SK-N-SH treated with all-trans-retinoic acid at 6 μM for 48 hours (cell line): ENCODE measurements around the gene HOXC9.

Source experiments
- ATAC-seq: fragments of 200-7000 bp; cut with Tn5 transposase; 3 replicates; pipeline ENCODE4 v1.9.1; 2020; ENCODE audit warnings: mild to moderate bottlenecking, moderate library complexity
- ARNTL ChIP-seq: fragments of 450-650 bp; formaldehyde crosslinking; IDR thresholded peaks from 2 replicates; pipeline ENCODE4 v1.5.0; 2020; ENCODE audit warnings: low read depth, mild to moderate bottlenecking, moderate library complexity, borderline replicate concordance
- BACH2 ChIP-seq: fragments of 250-450 bp; sonication (Bioruptor Pico); IDR thresholded peaks from 2 replicates; pipeline ENCODE4 v1.9.0; 2021; ENCODE audit warnings: mild to moderate bottlenecking, borderline replicate concordance
- CREB5 ChIP-seq: fragments of 250-450 bp; sonication (Bioruptor Pico); IDR thresholded peaks from 2 replicates; pipeline ENCODE4 v1.5.1; 2020; ENCODE audit warnings: low read depth, mild to moderate bottlenecking, moderate library complexity
- CSDC2 ChIP-seq: fragments of 250-450 bp; sonication (Bioruptor Pico); IDR thresholded peaks from 2 replicates; pipeline ENCODE4 v1.5.0; 2020; ENCODE audit warnings: mild to moderate bottlenecking, moderate library complexity
- ESRRG ChIP-seq: fragments of 250-450 bp; sonication (Bioruptor Pico); IDR thresholded peaks from 2 replicates; pipeline ENCODE4 v1.6.1; 2021; ENCODE audit warnings: mild to moderate bottlenecking
- GLIS3 ChIP-seq: fragments of 250-450 bp; sonication (Bioruptor Pico); IDR thresholded peaks from 2 replicates; pipeline ENCODE4 v1.5.0; 2020; ENCODE audit warnings: mild to moderate bottlenecking, moderate library complexity
- ISL1 ChIP-seq: fragments of 250-450 bp; sonication (Bioruptor Pico); IDR thresholded peaks from 2 replicates; pipeline ENCODE4 v2.1.2; 2022; ENCODE audit warnings: mild to moderate bottlenecking, moderate library complexity
- PATZ1 ChIP-seq: fragments of 250-450 bp; sonication (Bioruptor Pico); IDR thresholded peaks from 2 replicates; pipeline ENCODE4 v1.8.0; 2020; ENCODE audit warnings: mild to moderate bottlenecking, moderate library complexity, borderline replicate concordance
- PPARA ChIP-seq: fragments of 250-450 bp; sonication (Bioruptor Pico); IDR thresholded peaks from 2 replicates; pipeline ENCODE4 v1.5.0; 2020; ENCODE audit warnings: mild to moderate bottlenecking, borderline replicate concordance
- TCF4 ChIP-seq: fragments of 250-450 bp; sonication (Bioruptor Pico); IDR thresholded peaks from 2 replicates; pipeline ENCODE4 v1.8.0; 2021; ENCODE audit warnings: mild to moderate bottlenecking, moderate library complexity, borderline replicate concordance
- TOX ChIP-seq: fragments of 250-450 bp; sonication (Bioruptor Pico); IDR thresholded peaks from 2 replicates; pipeline ENCODE4 v1.8.0; 2021; ENCODE audit warnings: mild to moderate bottlenecking, moderate library complexity, borderline replicate concordance
- TSHZ2 ChIP-seq: fragments of 250-450 bp; sonication (Bioruptor Pico); IDR thresholded peaks from 2 replicates; pipeline ENCODE4 v1.5.0; 2020; ENCODE audit warnings: mild to moderate bottlenecking, moderate library complexity
- ZC3H10 ChIP-seq: fragments of 250-450 bp; sonication (Bioruptor Pico); IDR thresholded peaks from 2 replicates; pipeline ENCODE4 v1.5.1; 2021; ENCODE audit warnings: mild to moderate bottlenecking, moderate library complexity
- ZFP3 ChIP-seq: fragments of 250-450 bp; sonication (Bioruptor Pico); IDR thresholded peaks from 2 replicates; pipeline ENCODE4 v1.5.0; 2020; ENCODE audit warnings: mild to moderate bottlenecking, moderate library complexity
- ZFP30 ChIP-seq: fragments of 450-650 bp; formaldehyde crosslinking; IDR thresholded peaks from 2 replicates; pipeline ENCODE4 v1.5.0; 2022; ENCODE audit warnings: mild to moderate bottlenecking, moderate library complexity
- ZNF70 ChIP-seq: fragments of 450-650 bp; formaldehyde crosslinking; IDR thresholded peaks from 2 replicates; pipeline ENCODE4 v1.5.0; 2020; ENCODE audit warnings: mild to moderate bottlenecking, moderate library complexity
- ZNF8 ChIP-seq: fragments of 450-650 bp; formaldehyde crosslinking; IDR thresholded peaks from 2 replicates; pipeline ENCODE4 v1.5.0; 2020; ENCODE audit warnings: mild to moderate bottlenecking, moderate library complexity
- TF ChIP-seq, protein P1 (sequence below): fragments of 250-450 bp; sonication (Bioruptor Pico); IDR thresholded peaks from 2 replicates; pipeline ENCODE4 v1.8.0; 2021; ENCODE audit warnings: low read depth, mild to moderate bottlenecking, moderate library complexity, borderline replicate concordance
- TF ChIP-seq, protein P2 (sequence below): fragments of 250-450 bp; sonication (Bioruptor Pico); IDR thresholded peaks from 2 replicates; pipeline ENCODE4 v1.5.1; 2021; ENCODE audit warnings: mild to moderate bottlenecking, moderate library complexity

The HOXC9 gene

DNA sequence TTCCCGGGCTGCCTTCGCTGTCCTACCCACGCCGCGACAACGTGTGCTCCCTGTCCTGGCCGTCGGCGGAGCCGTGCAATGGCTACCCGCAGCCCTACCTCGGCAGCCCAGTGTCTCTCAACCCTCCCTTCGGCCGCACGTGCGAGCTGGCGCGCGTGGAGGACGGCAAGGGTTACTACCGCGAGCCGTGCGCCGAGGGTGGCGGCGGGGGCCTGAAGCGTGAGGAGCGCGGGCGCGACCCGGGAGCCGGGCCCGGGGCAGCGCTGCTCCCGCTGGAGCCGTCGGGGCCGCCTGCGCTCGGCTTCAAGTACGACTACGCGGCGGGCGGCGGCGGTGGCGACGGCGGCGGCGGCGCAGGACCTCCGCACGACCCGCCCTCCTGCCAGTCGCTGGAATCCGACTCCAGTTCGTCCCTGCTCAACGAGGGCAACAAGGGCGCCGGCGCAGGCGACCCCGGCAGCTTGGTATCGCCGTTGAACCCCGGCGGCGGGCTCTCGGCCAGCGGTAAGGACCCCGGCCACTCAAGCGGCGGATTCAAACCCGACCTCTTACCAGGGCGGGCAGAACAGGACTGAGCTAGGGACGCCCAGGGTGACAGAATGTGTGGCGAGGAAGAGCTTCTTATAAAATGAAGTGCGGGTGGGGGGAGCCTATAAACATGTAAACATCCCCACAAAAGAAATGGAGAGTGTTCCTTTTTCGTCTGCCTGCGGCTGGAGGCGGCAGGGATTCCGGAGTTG is 44.8 kb upstream of the HOXC9 start:
- TF ChIP-seq ISL1 (CRISPR knock-in tag) (no peak), PATZ1 (no peak), ESRRG (no peak), BACH2 (CRISPR knock-in tag) (no peak), GLIS3 (CRISPR knock-in tag) (no peak), CREB5 (CRISPR knock-in tag) (no peak), ZFP3 (no peak), CSDC2 (no peak), ARNTL (CRISPR knock-in tag) (no peak), ZNF8 (CRISPR knock-in tag) (no peak), ZC3H10 (CRISPR knock-in tag) (no peak), TSHZ2 (CRISPR knock-in tag) (no peak), PPARA (CRISPR knock-in tag) (no peak), ZFP30 (CRISPR knock-in tag) (no peak), TOX (CRISPR knock-in tag) (no peak)
- TF ChIP-seq, protein P1, sequence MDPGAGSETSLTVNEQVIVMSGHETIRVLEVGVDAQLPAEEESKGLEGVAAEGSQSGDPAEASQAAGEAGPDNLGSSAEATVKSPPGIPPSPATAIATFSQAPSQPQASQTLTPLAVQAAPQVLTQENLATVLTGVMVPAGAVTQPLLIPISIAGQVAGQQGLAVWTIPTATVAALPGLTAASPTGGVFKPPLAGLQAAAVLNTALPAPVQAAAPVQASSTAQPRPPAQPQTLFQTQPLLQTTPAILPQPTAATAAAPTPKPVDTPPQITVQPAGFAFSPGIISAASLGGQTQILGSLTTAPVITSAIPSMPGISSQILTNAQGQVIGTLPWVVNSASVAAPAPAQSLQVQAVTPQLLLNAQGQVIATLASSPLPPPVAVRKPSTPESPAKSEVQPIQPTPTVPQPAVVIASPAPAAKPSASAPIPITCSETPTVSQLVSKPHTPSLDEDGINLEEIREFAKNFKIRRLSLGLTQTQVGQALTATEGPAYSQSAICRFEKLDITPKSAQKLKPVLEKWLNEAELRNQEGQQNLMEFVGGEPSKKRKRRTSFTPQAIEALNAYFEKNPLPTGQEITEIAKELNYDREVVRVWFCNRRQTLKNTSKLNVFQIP (CRISPR knock-in tag): no peak
- TF ChIP-seq, protein P2, sequence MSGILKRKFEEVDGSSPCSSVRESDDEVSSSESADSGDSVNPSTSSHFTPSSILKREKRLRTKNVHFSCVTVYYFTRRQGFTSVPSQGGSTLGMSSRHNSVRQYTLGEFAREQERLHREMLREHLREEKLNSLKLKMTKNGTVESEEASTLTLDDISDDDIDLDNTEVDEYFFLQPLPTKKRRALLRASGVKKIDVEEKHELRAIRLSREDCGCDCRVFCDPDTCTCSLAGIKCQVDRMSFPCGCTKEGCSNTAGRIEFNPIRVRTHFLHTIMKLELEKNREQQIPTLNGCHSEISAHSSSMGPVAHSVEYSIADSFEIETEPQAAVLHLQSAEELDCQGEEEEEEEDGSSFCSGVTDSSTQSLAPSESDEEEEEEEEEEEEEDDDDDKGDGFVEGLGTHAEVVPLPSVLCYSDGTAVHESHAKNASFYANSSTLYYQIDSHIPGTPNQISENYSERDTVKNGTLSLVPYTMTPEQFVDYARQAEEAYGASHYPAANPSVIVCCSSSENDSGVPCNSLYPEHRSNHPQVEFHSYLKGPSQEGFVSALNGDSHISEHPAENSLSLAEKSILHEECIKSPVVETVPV (CRISPR knock-in tag): no peak
- no peak for ATAC-seq

- no peak for ATAC-seq
- TF ChIP-seq TCF4 (CRISPR knock-in tag): no peak
- TF ChIP-seq PPARA (CRISPR knock-in tag): no peak
- TF ChIP-seq ZFP3: no peak
- no peak for TF ChIP-seq ZC3H10 (CRISPR knock-in tag)
- TF ChIP-seq CREB5 (CRISPR knock-in tag): no peak
- no peak for TF ChIP-seq TOX (CRISPR knock-in tag)
- no peak for TF ChIP-seq ZNF70 (CRISPR knock-in tag)
- no peak for TF ChIP-seq GLIS3 (CRISPR knock-in tag)
- TF ChIP-seq, all 23 proteins: peak for 0
Observed at GRCh38 chr12:53955776-53956250, 44.1 kb upstream of the HOXC9 start.
